ENCODE data around the gene NELL1. TPM values are rescaled to one million over a fixed set of nuclear protein-coding genes. Genes with fewer than 3 reads are reported as not detected.
"Not testable (repeated sequence)": the region's sequence is repeated elsewhere in the genome, so short reads cannot be mapped to it uniquely, and the experiment has no call there.

Gene NELL1
- total and polyA plus RNA-seq, 12 donors = 0.11 to 0.39 (median 0.24) TPM; not detected in 9

DNA sequence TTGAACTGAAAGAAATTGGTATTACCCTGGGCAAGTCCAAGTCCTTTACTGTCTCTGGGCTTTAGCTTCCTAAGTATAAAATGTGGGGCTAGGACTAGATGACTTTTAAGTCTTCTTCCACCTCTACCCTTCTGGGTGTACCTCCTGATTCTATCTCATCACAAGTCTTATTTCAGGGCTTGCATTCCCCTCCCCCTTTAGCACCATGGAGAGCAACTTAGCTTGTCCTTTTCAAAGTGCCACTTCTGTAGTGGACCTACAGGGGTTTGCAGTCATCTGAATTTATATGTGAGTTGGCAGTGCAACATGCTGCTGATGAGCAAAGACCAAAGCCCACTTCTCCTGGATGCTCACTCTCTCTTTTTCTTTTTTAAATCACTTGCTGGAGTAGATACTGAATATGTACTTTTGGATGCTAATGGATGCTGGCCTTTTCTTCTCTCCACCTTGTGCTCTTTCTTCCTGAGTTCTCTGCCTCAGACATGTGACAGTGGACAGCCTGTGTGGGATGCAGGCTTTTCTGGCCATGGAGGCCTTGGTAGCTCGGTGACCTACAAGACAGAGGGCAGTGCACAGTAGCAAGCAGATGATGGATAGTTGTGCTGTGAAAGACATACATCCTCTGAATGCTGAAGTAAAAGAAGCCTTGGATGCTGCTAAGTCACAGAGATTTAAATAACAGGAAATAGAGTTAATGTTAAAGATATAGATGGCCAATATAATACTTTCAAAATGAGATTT lies 185.0 kb downstream of the NELL1 start:
- TF ChIP-seq, protein P1, sequence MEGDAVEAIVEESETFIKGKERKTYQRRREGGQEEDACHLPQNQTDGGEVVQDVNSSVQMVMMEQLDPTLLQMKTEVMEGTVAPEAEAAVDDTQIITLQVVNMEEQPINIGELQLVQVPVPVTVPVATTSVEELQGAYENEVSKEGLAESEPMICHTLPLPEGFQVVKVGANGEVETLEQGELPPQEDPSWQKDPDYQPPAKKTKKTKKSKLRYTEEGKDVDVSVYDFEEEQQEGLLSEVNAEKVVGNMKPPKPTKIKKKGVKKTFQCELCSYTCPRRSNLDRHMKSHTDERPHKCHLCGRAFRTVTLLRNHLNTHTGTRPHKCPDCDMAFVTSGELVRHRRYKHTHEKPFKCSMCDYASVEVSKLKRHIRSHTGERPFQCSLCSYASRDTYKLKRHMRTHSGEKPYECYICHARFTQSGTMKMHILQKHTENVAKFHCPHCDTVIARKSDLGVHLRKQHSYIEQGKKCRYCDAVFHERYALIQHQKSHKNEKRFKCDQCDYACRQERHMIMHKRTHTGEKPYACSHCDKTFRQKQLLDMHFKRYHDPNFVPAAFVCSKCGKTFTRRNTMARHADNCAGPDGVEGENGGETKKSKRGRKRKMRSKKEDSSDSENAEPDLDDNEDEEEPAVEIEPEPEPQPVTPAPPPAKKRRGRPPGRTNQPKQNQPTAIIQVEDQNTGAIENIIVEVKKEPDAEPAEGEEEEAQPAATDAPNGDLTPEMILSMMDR (IDR thresholded peaks at IDR 0.05) = no peak
- no peak for TF ChIP-seq POLR2A (IDR thresholded peaks at IDR 0.05)
- no peaks in the 10 kb centered on the region for H3K4me1 ChIP-seq (replicated peaks in 1 of 2)
- 21 to 36% (median 29%) methylated on average over 1 of the region's 1 CpG for WGBS, 4 donors
- no peaks in the 10 kb centered on the region for H3K9me3 ChIP-seq (replicated peaks in 1 of 3)
- H3K4me3 ChIP-seq = no peak overlapping the region
- no peaks in the 10 kb centered on the region for H3K27me3 ChIP-seq
- DNase-seq = no peak
- intact Hi-C loops (cut with DNase I) = no loop called here
- H3K36me3 ChIP-seq (replicated peaks in 1 of 2) = no peaks in the 10 kb centered on the region
- H3K27ac ChIP-seq = no peak overlapping the region

DNA sequence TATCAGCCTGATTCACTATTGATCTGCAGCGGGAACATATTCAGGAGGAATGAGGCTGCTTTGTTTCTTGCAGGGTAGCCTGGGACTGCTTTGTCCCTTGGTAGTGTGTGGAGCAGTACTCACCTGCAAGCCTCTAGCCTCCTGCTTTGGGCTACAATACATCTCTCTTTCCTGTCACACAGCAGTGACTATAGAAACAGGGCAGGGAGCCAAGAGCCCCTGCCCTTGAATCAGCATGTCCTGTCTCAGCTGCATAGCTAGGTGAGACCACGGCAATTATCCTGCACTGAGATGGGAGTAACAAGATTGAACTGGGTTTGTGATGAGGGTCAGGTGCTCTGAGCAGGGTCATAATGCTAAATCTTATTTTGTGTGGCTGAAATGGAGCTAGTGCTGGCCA lies 191.9 kb downstream of the NELL1 start:
- H3K27ac ChIP-seq = no peak overlapping the region
- H3K9me3 ChIP-seq (replicated peaks in 1 of 3) = no peaks in the 10 kb centered on the region
- 64 to 70% (median 67%) methylated on average over 2 of the region's 2 CpGs for WGBS, 4 donors
- H3K4me3 ChIP-seq = no peak overlapping the region
- no peaks in the 10 kb centered on the region for H3K27me3 ChIP-seq
- H3K4me1 ChIP-seq (replicated peaks in 1 of 2) = no peaks in the 10 kb centered on the region
- no peaks in the 10 kb centered on the region for H3K36me3 ChIP-seq (replicated peaks in 1 of 2)
- intact Hi-C loops (cut with DNase I) = no loop called here
- TF ChIP-seq, protein P1 (IDR thresholded peaks at IDR 0.05) = no peak
- TF ChIP-seq POLR2A (IDR thresholded peaks at IDR 0.05) = no peak
- no peak for DNase-seq

DNA sequence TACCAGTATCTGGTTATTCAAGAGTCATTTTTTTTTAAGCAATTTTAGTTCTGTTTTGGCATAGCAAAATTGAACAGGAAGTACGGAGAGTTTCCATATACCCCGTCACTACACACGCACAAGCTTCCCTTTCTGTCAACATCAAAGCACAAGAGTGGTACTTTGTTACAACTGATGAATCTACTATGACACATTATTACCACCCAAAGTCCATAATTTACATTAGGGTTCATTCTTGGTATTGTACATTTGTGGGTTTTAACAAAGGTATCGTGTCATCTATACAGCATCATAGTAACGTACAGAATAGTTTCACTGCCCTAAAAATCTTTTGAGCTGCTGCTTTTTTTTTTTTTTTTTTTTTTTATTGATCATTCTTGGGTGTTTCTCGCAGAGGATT lies 192.9 kb downstream of the NELL1 start:
- DNase-seq; intact Hi-C loops (cut with DNase I); H3K4me3 ChIP-seq; H3K36me3 ChIP-seq (replicated peaks in 1 of 2); H3K9me3 ChIP-seq (replicated peaks in 1 of 3); H3K27me3 ChIP-seq; H3K4me1 ChIP-seq (replicated peaks in 1 of 2); H3K27ac ChIP-seq: not testable (repeated sequence)
- 68 to 78% (median 70%) methylated on average over 6 of the region's 6 CpGs for WGBS, 4 donors

DNA sequence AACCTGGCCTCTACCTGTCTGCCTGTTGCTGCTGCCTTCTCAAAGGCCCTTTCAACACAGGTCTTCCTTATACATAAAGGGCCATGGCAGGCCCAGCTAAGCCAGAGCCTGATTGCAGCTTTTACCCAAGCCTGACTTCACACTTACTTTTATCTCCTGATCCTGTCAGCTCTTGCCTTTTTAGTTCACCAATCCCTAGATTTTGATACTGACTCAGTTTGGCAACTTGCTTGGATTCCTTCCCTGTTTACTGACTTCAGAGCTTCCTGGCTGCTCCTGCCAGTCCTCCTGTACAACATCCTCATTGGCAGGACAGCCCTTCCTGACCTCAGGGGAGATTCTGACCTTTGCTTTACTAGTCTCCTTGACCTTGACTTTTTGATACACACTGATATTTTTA lies 195.2 kb downstream of the NELL1 start:
- no peak overlapping the region for H3K27ac ChIP-seq
- no peak for DNase-seq
- TF ChIP-seq, protein P1 (IDR thresholded peaks at IDR 0.05) = no peak
- no peak for TF ChIP-seq POLR2A (IDR thresholded peaks at IDR 0.05)
- no peak overlapping the region for H3K4me3 ChIP-seq
- no peaks in the 10 kb centered on the region for H3K4me1 ChIP-seq (replicated peaks in 1 of 2)
- H3K27me3 ChIP-seq = no peaks in the 10 kb centered on the region
- intact Hi-C loops (cut with DNase I) = no loop called here
- no peaks in the 10 kb centered on the region for H3K36me3 ChIP-seq (replicated peaks in 1 of 2)
- no peaks in the 10 kb centered on the region for H3K9me3 ChIP-seq (replicated peaks in 1 of 3)

DNA sequence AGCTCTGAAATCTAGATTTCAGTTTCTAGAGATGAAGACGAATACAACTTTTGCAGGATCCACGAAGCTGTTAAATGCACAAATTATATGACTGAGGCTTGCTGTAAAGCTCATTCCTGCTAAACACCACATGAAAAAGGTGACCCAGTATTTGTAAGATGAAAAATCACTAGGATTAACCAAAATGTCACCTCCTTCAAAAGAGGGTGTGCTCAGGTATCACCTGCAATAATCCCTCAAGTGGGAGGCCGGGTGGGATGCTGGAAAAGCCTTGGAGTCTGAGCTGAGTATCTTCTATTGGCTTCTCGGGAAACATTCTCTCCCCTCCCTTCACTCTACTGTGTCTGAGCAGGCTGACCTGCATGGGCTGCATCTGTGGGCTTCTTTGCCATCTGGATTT lies 195.8 kb downstream of the NELL1 start:
- TF ChIP-seq, protein P1 (IDR thresholded peaks at IDR 0.05) = no peak
- TF ChIP-seq POLR2A (IDR thresholded peaks at IDR 0.05) = no peak
- intact Hi-C loops (cut with DNase I) = no loop called here

More for the DNA sequence above, 195.8 kb downstream of the NELL1 start:
- 59 to 71% (median 67%) methylated on average over 4 of the region's 4 CpGs for WGBS, 4 donors
- Histone ChIP-seq H3K9me3 (replicated peaks in 1 of 3) (no peaks in the 10 kb centered on the region), H3K27ac (no peak overlapping the region), H3K27me3 (no peaks in the 10 kb centered on the region), H3K4me3 (no peak overlapping the region), H3K4me1 (replicated peaks in 1 of 2) (no peaks in the 10 kb centered on the region), H3K36me3 (replicated peaks in 1 of 2) (no peaks in the 10 kb centered on the region)
- DNase-seq = no peak

All from adrenal gland (tissue), 12 donors.